ENCODE measurements around the gene MAN2B1. TPM values are rescaled to one million over a fixed set of nuclear protein-coding genes. Genes with fewer than 3 reads are reported as not detected.
A peak's percentile ranks its signal among the peaks of the same experiment; 100 is the strongest.

Gene MAN2B1
- total RNA-seq, 6 donors from 2014 or later, result 56.8 to 299 (median 121) TPM

- peaks cover 6 to 53% (median 39%) of the 10 kb centered on the region in 4 donors for H3K36me3 ChIP-seq
- WGBS, 2 donors, result 83 to 90% methylated on average over 22 to 28 of the region's 29 CpGs
- H3K4me3 ChIP-seq, result no peak overlapping the region
- peaks cover 30 to 44% (median 34%) of the 10 kb centered on the region in 4 donors for H3K4me1 ChIP-seq
- ATAC-seq (ENCODE audit: low FRiP score in 2 of 2) (no peak), DNase-seq (peak in 1 of 2 donors; percentile 56)
- TF ChIP-seq POLR2A (IDR thresholded peaks at IDR 0.05) (no peak), EP300 (IDR thresholded peaks at IDR 0.05) (no peak), CTCF (IDR thresholded peaks at IDR 0.05) (no peak), POLR2AphosphoS5 (IDR thresholded peaks at IDR 0.05) (no peak)
- H3K27ac ChIP-seq, result no peak overlapping the region
- H3K27me3 ChIP-seq, result no peaks in the 10 kb centered on the region
- no peaks in the 10 kb centered on the region for H3K9me3 ChIP-seq
Observed at GRCh38 chr19:12664406-12665280, 1.9 kb downstream of the MAN2B1 start.

- Histone ChIP-seq H3K4me3 (no peak overlapping the region), H3K9me3 (no peaks in the 10 kb centered on the region), H3K27ac (no peak overlapping the region), H3K4me1 (peaks cover 7 to 18% (median 12%) of the 10 kb centered on the region in 4 donors), H3K36me3 (peaks cover 6 to 85% (median 67%) of the 10 kb centered on the region in 4 donors), H3K27me3 (no peaks in the 10 kb centered on the region)
- no peak for TF ChIP-seq POLR2A (IDR thresholded peaks at IDR 0.05)
- ATAC-seq (ENCODE audit: low FRiP score in 2 of 2) (no peak), DNase-seq (no peak)
- 89 to 97% methylated on average over 12 of the region's 12 CpGs for WGBS, 2 donors
Observed at GRCh38 chr19:12660980-12661379, 5.6 kb downstream of the MAN2B1 start.

- TF ChIP-seq POLR2AphosphoS5 (IDR thresholded peaks at IDR 0.05), result no peak
- TF ChIP-seq CTCF (IDR thresholded peaks at IDR 0.05), result no peak
- no peak for TF ChIP-seq EP300 (IDR thresholded peaks at IDR 0.05)
- TF ChIP-seq POLR2A (IDR thresholded peaks at IDR 0.05), result no peak
- 86 to 97% methylated on average over 11 to 20 of the region's 22 CpGs for WGBS, 2 donors
- no peak overlapping the region for H3K4me3 ChIP-seq
- H3K4me1 ChIP-seq, result no peaks in the 10 kb centered on the region
- DNase-seq (peak in 1 of 2 donors; percentile 67), ATAC-seq (ENCODE audit: low FRiP score in 2 of 2) (no peak)
- H3K36me3 ChIP-seq, result peaks cover 6 to 92% (median 77%) of the 10 kb centered on the region in 4 donors
- H3K27me3 ChIP-seq, result no peaks in the 10 kb centered on the region
- H3K9me3 ChIP-seq, result no peaks in the 10 kb centered on the region
- H3K27ac ChIP-seq, result no peak overlapping the region
Observed at GRCh38 chr19:12657966-12658365, 8.6 kb downstream of the MAN2B1 start.

GRCh38 chr19:12656899-12657571 is 9.5 kb downstream of the MAN2B1 start:
- no peaks in the 10 kb centered on the region for H3K9me3 ChIP-seq
- H3K4me1 ChIP-seq, result no peaks in the 10 kb centered on the region
- H3K4me3 ChIP-seq, result no peak overlapping the region
- H3K36me3 ChIP-seq, result peaks cover 8 to 84% (median 69%) of the 10 kb centered on the region in 4 donors
- no peaks in the 10 kb centered on the region for H3K27me3 ChIP-seq
- ATAC-seq (ENCODE audit: low FRiP score in 2 of 2) (peak; percentile 17 to 41), DNase-seq (peak in 1 of 2 donors; percentile 75)
- TF ChIP-seq EP300 (IDR thresholded peaks at IDR 0.05) (no peak), POLR2A (IDR thresholded peaks at IDR 0.05) (no peak), POLR2AphosphoS5 (IDR thresholded peaks at IDR 0.05) (no peak), CTCF (IDR thresholded peaks at IDR 0.05) (no peak)
- no peak overlapping the region for H3K27ac ChIP-seq
- WGBS, 2 donors, result 88 to 90% methylated on average over 44 to 50 of the region's 50 CpGs

GRCh38 chr19:12655546-12655945 is 11.0 kb downstream of the MAN2B1 start:
- DNase-seq, result no peak
- no peak overlapping the region for H3K27ac ChIP-seq
- TF ChIP-seq CTCF (IDR thresholded peaks at IDR 0.05) (no peak), POLR2AphosphoS5 (IDR thresholded peaks at IDR 0.05) (no peak), EP300 (IDR thresholded peaks at IDR 0.05) (no peak), POLR2A (IDR thresholded peaks at IDR 0.05) (no peak)
- H3K4me3 ChIP-seq, result no peak overlapping the region
- 97 to 99% methylated on average over 8 of the region's 8 CpGs for WGBS, 2 donors
- no peaks in the 10 kb centered on the region for H3K4me1 ChIP-seq
- H3K36me3 ChIP-seq, result peaks cover 3 to 75% (median 55%) of the 10 kb centered on the region in 4 donors
- no peaks in the 10 kb centered on the region for H3K9me3 ChIP-seq
- no peaks in the 10 kb centered on the region for H3K27me3 ChIP-seq
- no peak for ATAC-seq (ENCODE audit: low FRiP score in 2 of 2)
